ENCODE measurements around the gene UTP4. TPM values are rescaled to one million over a fixed set of nuclear protein-coding genes. Genes with fewer than 3 reads are reported as not detected.

UTP4 gene
- polyA plus RNA-seq, 1 donor from 2014 or later, result 18.5 TPM

DNA sequence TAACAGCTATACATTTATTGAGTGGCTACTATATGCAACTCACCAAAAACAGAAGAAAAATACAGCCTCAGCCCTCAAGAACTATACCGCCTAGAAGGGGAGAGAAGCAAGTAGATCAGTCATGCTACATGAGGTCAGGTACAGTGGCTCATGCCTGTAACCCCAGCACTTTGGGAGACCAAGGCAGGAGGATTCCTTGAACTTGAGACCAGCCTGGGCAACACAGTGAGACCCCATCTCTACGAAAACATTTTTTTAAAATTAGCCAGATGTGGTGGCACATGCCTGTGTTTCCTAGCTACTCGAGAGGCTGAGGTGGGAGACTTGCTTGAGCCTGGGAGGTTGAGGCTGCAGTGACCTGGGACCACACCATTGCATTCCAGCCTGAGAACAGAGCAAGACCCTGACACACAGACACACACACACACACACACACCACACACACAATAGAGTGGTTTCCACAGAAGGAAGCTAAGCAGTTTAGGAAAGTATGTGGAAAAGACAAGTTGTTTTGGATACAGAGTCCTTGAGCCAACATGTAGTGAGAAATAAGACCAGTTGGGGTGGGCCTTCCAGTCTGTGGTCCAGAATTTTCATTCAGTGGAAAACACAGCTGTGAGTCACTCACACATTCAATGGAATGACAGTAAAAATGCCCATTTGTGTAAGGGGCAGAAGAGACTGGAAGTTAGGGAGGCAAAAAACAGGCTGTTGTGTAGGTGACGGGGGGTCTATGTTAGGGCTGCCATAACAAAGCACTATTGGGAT, 43.8 kb downstream of the UTP4 start:
- no peaks in the 10 kb centered on the region for H3K9me3 ChIP-seq (ENCODE audit: low read length)
- no peaks in the 10 kb centered on the region for H3K79me2 ChIP-seq (replicated peaks; ENCODE audit: insufficient read depth, low read length)
- H3K9me2 ChIP-seq (ENCODE audit: insufficient read depth, low read length), result no peaks in the 10 kb centered on the region
- H3K4me2 ChIP-seq (ENCODE audit: low read length), result no peak overlapping the region
- H3K27ac ChIP-seq (ENCODE audit: low read length), result no peak overlapping the region
- no peaks in the 10 kb centered on the region for H3F3A ChIP-seq (ENCODE audit: insufficient read depth, low read length, poor library complexity, severe bottlenecking)
- no peak overlapping the region for H3K9ac ChIP-seq (ENCODE audit: low read length)
- H2AFZ ChIP-seq (ENCODE audit: low read depth, low read length), result no peak overlapping the region
- no peak overlapping the region for H3K4me3 ChIP-seq (ENCODE audit: low read length)
- TF ChIP-seq RAD21 (conservative IDR thresholded peaks at IDR 0.05), result no peak
- TF ChIP-seq, protein P1, sequence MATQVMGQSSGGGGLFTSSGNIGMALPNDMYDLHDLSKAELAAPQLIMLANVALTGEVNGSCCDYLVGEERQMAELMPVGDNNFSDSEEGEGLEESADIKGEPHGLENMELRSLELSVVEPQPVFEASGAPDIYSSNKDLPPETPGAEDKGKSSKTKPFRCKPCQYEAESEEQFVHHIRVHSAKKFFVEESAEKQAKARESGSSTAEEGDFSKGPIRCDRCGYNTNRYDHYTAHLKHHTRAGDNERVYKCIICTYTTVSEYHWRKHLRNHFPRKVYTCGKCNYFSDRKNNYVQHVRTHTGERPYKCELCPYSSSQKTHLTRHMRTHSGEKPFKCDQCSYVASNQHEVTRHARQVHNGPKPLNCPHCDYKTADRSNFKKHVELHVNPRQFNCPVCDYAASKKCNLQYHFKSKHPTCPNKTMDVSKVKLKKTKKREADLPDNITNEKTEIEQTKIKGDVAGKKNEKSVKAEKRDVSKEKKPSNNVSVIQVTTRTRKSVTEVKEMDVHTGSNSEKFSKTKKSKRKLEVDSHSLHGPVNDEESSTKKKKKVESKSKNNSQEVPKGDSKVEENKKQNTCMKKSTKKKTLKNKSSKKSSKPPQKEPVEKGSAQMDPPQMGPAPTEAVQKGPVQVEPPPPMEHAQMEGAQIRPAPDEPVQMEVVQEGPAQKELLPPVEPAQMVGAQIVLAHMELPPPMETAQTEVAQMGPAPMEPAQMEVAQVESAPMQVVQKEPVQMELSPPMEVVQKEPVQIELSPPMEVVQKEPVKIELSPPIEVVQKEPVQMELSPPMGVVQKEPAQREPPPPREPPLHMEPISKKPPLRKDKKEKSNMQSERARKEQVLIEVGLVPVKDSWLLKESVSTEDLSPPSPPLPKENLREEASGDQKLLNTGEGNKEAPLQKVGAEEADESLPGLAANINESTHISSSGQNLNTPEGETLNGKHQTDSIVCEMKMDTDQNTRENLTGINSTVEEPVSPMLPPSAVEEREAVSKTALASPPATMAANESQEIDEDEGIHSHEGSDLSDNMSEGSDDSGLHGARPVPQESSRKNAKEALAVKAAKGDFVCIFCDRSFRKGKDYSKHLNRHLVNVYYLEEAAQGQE (IDR thresholded peaks at IDR 0.05; ENCODE audit: borderline replicate concordance), result no peak
- no peak for TF ChIP-seq EZH2 (IDR thresholded peaks at IDR 0.05; ENCODE audit: borderline replicate concordance, insufficient read depth, low read length, poor library complexity, severe bottlenecking)
- no peak for TF ChIP-seq POLR2AphosphoS5 (IDR thresholded peaks at IDR 0.05)
- TF ChIP-seq, protein P2, sequence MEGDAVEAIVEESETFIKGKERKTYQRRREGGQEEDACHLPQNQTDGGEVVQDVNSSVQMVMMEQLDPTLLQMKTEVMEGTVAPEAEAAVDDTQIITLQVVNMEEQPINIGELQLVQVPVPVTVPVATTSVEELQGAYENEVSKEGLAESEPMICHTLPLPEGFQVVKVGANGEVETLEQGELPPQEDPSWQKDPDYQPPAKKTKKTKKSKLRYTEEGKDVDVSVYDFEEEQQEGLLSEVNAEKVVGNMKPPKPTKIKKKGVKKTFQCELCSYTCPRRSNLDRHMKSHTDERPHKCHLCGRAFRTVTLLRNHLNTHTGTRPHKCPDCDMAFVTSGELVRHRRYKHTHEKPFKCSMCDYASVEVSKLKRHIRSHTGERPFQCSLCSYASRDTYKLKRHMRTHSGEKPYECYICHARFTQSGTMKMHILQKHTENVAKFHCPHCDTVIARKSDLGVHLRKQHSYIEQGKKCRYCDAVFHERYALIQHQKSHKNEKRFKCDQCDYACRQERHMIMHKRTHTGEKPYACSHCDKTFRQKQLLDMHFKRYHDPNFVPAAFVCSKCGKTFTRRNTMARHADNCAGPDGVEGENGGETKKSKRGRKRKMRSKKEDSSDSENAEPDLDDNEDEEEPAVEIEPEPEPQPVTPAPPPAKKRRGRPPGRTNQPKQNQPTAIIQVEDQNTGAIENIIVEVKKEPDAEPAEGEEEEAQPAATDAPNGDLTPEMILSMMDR (IDR thresholded peaks at IDR 0.05; ENCODE audit: poor library complexity, severe bottlenecking), result no peak
- no peak for TF ChIP-seq EP300 (conservative IDR thresholded peaks at IDR 0.05; ENCODE audit: poor library complexity, severe bottlenecking)
- TF ChIP-seq SMC3 (conservative IDR thresholded peaks at IDR 0.05; ENCODE audit: poor library complexity), result no peak
- no peak for TF ChIP-seq MXI1 (conservative IDR thresholded peaks at IDR 0.05; ENCODE audit: poor library complexity, severe bottlenecking)
- no peak for TF ChIP-seq TAF1 (IDR thresholded peaks at IDR 0.05; ENCODE audit: low read depth)
- H4K20me1 ChIP-seq (ENCODE audit: insufficient read depth), result no peaks in the 10 kb centered on the region
- no peaks in the 10 kb centered on the region for H3K27me3 ChIP-seq (ENCODE audit: insufficient read depth, low read depth, low read length)
- no peaks in the 10 kb centered on the region for H3K36me3 ChIP-seq (ENCODE audit: insufficient read depth, low read length)

DNA sequence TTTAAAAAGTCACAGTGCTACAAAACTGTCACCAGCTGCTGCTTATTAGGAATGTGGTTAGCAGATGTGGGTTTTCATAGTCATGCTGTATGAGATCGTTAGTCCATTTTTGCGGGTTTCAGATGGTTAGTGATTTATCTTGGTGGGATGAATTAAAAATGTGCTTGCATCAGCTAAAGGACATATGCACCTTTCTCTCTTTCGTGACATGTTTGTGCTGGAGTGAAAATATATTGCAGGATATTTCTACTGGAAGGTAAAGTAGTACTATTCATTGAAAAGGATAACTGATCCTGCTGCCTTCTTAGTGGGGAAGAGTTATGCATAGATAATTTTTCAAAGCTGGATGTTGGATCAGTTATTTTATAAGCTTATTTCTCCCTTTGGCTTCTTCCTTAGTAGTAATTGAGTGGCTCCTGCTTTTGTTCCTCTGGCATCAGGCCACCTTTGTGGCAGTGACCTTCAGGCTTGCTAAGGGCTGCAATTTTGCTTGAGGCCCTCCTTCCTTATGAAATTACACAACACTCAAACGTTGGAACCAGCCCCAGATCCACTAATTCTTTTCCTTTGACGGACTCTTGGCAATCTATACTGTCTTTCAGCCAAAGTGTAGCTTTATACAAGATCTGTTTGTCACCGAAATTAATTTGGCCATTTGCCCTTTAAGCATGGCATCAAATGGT, 47.0 kb downstream of the UTP4 start:
- Histone ChIP-seq H3K36me3 (ENCODE audit: insufficient read depth, low read length) (no peaks in the 10 kb centered on the region), H3K9me2 (ENCODE audit: insufficient read depth, low read length) (no peaks in the 10 kb centered on the region), H3K9ac (ENCODE audit: low read length) (no peak overlapping the region), H3K79me2 (replicated peaks; ENCODE audit: insufficient read depth, low read length) (no peaks in the 10 kb centered on the region), H3K4me2 (ENCODE audit: low read length) (no peak overlapping the region), H3K27me3 (ENCODE audit: insufficient read depth, low read depth, low read length) (no peaks in the 10 kb centered on the region), H3F3A (ENCODE audit: insufficient read depth, low read length, poor library complexity, severe bottlenecking) (no peaks in the 10 kb centered on the region), H3K4me3 (ENCODE audit: low read length) (no peak overlapping the region), H2AFZ (ENCODE audit: low read depth, low read length) (no peak overlapping the region), H3K9me3 (ENCODE audit: low read length) (no peaks in the 10 kb centered on the region), H4K20me1 (ENCODE audit: insufficient read depth) (no peaks in the 10 kb centered on the region), H3K27ac (ENCODE audit: low read length) (no peak overlapping the region)
- TF ChIP-seq EZH2 (IDR thresholded peaks at IDR 0.05; ENCODE audit: borderline replicate concordance, insufficient read depth, low read length, poor library complexity, severe bottlenecking), result no peak
- no peak for TF ChIP-seq TAF1 (IDR thresholded peaks at IDR 0.05; ENCODE audit: low read depth)
- TF ChIP-seq EP300 (conservative IDR thresholded peaks at IDR 0.05; ENCODE audit: poor library complexity, severe bottlenecking), result no peak
- no peak for TF ChIP-seq MXI1 (conservative IDR thresholded peaks at IDR 0.05; ENCODE audit: poor library complexity, severe bottlenecking)
- TF ChIP-seq, protein P2 (IDR thresholded peaks at IDR 0.05; ENCODE audit: poor library complexity, severe bottlenecking), result no peak
- no peak for TF ChIP-seq POLR2AphosphoS5 (IDR thresholded peaks at IDR 0.05)
- no peak for TF ChIP-seq RAD21 (conservative IDR thresholded peaks at IDR 0.05)
- no peak for TF ChIP-seq SMC3 (conservative IDR thresholded peaks at IDR 0.05; ENCODE audit: poor library complexity)
- TF ChIP-seq, protein P1 (IDR thresholded peaks at IDR 0.05; ENCODE audit: borderline replicate concordance), result no peak
